Hematopoietic multipotent progenitor cell (in vitro differentiated cells): ENCODE measurements around the gene AMHR2. TPM values are rescaled to one million over a fixed set of nuclear protein-coding genes. Genes with fewer than 3 reads are reported as not detected.

Experiments used
- DNase-seq, 3 donors: peaks; one replicate each; pipeline ENCODE4 v3.0.0-alpha.2; 2011 to 2015; ENCODE audit warnings: low read depth in 2 of 3, low spot score in 2 of 3
- total RNA-seq: library from RNA; depleted of rRNA; stranded (reverse); fragments of >200 nt; gene quantifications from one replicate; pipeline ENCODE4 v1.2.3, GENCODE V29; 2012

AMHR2 gene
- total RNA-seq, 1 donor, result 4.6 TPM

DNA sequence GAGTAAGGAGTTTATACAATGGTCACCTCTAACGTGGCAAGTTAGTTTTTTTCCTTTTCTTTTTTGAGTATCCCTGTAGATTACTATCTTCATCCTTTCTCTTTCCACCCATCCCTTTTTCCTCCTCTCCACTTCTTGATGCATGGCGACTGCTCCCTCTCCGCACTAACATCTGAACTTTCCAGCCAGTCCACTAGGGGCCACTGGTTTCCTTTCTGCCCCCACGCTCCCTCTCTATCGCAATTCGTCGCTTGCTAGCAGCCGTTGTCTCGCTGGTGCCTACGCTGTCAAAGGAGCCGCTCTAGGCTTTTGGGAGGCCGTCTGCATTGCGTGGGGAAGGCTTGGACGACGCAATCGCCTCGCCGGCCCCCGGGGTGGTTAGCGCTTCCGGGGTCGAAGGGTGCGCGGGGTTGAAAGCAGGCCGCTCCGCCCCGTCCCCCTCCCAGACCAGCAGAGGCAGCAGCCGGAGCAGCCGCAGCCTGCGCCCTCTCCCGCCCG, 28.1 kb downstream of the AMHR2 start, which contains the start of gene PCBP2:
Gene PCBP2 (plus strand): TSS at position 442 of the 498 bp plus-strand sequence. CDS start 2,699 bp downstream, outside the sequence.
- DNase-seq, result peak; percentile 91 to 100 (median 99)

- DNase-seq, result peak; percentile 83 to 86 (median 85)
Observed at GRCh38 chr12:53452159-53453077, 28.8 kb downstream of the AMHR2 start.

GRCh38 chr12:53453953-53454640, 30.4 kb downstream of the AMHR2 start:
- no peak for DNase-seq

GRCh38 chr12:53454707-53455106, 31.1 kb downstream of the AMHR2 start:
- DNase-seq, result no peak

- no peak for DNase-seq
Observed at GRCh38 chr12:53456654-53457366, 33.2 kb downstream of the AMHR2 start.

- no peak for DNase-seq
Observed at GRCh38 chr12:53459097-53459496, 35.4 kb downstream of the AMHR2 start.

DNA sequence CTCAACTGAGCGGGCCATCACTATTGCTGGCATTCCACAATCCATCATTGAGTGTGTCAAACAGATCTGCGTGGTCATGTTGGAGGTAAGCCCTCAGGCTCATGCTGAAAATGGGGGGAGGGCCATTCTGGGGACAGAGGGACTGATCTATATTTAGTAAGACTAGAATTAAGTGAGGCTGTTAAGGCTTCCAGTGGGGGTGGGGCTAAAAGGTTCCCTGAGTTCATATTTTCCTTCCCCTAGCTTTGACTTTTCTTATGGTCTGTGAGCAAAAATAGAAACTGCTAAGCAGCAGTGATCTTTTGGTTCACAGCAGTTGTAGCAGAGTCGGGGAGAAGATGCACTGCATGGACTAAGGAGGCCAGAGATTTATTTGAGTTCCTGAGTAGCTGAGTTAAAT, 37.4 kb downstream of the AMHR2 start:
- no peak for DNase-seq

DNA sequence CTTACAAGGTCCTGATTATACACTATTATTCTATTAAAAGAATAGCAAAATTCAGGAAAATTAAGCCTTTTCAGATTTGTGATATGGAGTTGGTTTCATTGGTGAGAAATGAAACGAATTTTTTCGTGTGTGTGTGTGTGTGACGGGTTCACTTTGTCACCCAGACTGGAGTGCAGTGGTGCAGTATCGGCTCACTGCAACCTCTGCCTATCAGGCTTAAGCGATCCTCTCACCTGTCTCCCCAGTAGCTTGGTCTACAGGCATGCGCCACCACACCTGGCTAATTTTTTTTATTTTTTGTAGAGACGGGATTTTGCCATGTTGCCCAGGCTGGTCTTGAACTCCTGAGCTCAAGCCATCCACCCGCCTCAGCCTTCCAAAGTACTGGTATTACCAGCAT, 37.9 kb downstream of the AMHR2 start:
- DNase-seq, result no peak

- no peak for DNase-seq
Observed at GRCh38 chr12:53462935-53463334, 39.3 kb downstream of the AMHR2 start.

DNA sequence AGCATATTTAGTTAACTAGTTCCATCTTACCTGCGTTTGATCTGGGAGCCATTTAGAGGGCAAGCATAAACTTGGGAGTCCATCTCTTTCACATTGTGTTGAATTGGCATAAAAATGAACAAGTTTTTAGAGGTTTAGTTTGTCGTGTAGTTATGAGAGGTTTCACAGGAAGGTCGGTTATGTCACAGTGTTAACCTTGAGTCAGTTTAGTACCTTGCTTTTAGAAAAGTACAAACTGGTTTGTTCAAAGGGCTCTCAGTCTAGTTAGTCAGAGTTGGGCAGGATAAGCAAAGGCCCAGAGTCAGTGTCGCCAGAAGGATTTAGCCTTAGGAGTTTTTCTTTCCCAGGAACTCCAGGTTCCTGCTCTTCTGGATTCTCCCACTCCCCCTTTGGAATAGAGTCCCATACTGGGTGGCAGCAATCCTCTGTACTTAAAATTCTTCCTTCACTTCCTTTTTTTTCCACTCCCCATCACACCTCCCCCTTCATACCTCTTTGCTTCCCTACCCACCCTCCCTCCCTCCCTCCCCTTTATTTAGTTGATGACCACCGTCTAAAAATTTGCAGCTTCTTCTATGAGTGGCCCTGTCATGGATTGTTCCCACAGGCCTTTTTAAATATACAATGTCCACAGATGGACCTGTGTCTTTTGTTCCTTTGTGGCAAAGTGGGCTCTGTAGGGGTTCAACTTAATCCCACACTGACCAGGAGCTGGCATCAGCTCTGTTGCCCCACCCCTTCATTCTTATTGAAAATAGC, 40.3 kb downstream of the AMHR2 start:
- no peak for DNase-seq

- DNase-seq, result no peak
Observed at GRCh38 chr12:53464685-53465418, 41.2 kb downstream of the AMHR2 start.

DNA sequence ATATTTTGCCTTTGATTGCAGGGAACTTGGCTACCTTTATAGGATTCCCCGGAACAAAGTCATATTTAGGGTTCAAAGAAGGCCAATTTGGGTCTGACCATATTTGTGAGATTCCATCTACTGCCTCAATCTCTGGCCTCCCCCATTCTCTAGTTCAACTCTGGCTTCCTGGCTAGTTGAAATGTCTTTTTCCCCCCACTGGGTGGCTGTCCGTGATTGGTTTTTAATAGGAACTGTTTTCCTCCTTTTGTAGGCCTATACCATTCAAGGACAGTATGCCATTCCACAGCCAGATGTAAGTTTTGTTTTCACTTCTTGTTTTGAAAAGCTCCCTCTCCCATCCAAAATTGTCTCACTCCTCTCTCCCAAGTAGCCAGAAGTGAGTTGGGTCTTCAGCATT, 42.0 kb downstream of the AMHR2 start:
- DNase-seq, result no peak

GRCh38 chr12:53466640-53467039, 43.0 kb downstream of the AMHR2 start:
- DNase-seq, result no peak

GRCh38 chr12:53467082-53467481, 43.4 kb downstream of the AMHR2 start:
- no peak for DNase-seq

- no peak for DNase-seq
Observed at GRCh38 chr12:53467880-53468279, 44.2 kb downstream of the AMHR2 start.

DNA sequence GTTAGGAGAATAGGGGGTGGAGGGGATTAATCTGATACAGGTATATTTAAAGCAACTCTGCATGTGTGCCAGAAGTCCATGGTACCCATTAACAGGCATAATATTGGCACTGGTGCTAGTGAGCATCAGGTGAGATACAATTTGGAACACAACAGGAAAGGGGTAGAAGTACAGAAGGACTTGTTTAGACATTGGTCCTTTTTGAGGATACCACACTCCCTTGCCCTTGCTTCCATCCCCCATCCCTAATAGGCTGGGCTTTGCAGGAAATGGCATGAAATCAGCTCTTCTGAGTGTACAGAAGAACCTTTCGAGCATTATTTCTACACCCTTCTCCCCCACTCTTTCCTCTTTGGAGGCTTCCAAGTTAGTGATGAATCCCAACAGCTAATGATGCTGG, 44.6 kb downstream of the AMHR2 start:
- no peak for DNase-seq

GRCh38 chr12:53472056-53472582, 48.5 kb downstream of the AMHR2 start:
- no peak for DNase-seq

- no peak for DNase-seq
Observed at GRCh38 chr12:53474077-53474476, 50.4 kb downstream of the AMHR2 start.

DNA sequence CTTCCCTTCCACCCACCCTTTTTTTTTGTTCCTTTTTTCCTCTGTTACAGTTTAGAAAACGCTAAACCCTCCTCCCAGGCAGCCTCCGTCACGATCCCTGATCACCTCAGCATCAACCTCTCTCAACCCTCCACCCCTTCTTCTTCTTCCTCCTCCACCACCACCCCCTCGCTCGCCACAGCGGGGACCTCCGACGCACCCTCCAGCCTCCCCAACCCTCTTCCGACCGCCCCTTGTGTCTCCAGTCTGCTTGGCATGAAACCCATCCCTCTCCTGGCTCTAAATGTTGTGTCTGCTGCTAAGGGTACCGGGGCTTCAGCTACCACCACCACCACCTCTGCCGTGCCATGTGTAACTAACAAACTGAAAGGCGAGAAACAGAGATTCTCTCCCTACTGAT, 51.2 kb downstream of the AMHR2 start:
- DNase-seq, result no peak
